IPS-18c (cell line): ENCODE results near the gene ETV1.

Experiments
- H3K4me3 ChIP-seq: 2 replicates; pipeline ENCODE4 v1.7.0; 2013; ENCODE audit warnings: low read depth, mild to moderate bottlenecking, low read length, moderate library complexity; ENCODE audit not compliant: insufficient read depth
- H3K9me3 ChIP-seq: one replicate; pipeline ENCODE4 v1.6.1; 2013; ENCODE audit warnings: mild to moderate bottlenecking, low read length, moderate library complexity; ENCODE audit not compliant: control insufficient read depth, insufficient read depth

Gene ETV1

GRCh38 chr7:13908667-13909397 is 80.6 kb downstream of the ETV1 start:
- H3K9me3 ChIP-seq: no peaks in the 10 kb centered on the region
- H3K4me3 ChIP-seq: no peak overlapping the region

- H3K9me3 ChIP-seq: no peaks in the 10 kb centered on the region
Measured at GRCh38 chr7:13907831-13908230, 81.6 kb downstream of the ETV1 start.

DNA sequence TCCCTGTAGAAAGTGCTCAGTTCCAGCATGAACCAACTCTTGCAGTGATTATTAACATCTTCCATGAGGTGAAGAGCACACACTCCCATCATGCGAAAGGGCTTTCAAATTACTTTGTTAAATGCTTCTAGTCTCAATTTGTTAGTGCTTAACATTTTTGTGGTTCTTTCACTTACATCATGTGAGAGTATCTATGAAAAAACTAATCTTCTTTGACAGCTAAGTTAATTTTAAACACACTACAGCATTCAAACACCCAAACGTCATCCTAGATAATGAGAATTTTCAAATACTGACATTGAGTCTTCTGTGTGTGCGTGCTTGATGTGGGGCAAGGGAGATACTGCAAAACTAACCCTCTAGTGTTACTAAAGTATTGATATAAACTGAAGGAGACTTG is 84.8 kb downstream of the ETV1 start:
- Histone ChIP-seq H3K9me3 (no peaks in the 10 kb centered on the region), H3K4me3 (no peak overlapping the region)

More at GRCh38 chr7:13907831-13908230, 81.6 kb downstream of the ETV1 start:
- H3K4me3 ChIP-seq: no peak overlapping the region

- Histone ChIP-seq H3K4me3 (no peak overlapping the region), H3K9me3 (no peaks in the 10 kb centered on the region)
Measured at GRCh38 chr7:13904007-13904406, 85.5 kb downstream of the ETV1 start.

DNA sequence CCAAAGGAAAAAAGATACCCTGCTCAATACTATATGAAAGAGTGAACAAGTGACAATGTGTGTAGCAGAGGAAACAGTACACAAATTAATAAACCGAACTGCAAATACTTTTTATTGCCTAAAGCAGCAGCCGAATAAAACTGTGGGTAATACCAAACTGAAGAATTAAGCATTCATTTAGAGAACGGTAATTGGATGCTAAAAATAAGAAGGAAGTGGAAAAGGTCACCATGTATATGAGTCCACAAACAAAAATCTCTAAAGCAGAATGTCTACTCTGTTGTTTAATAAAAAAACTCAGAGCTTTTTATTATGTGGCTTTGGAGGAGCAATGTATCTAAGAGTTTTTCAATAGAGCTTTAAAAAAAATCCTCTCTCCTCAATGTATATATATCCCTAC is 87.9 kb downstream of the ETV1 start:
- Histone ChIP-seq H3K9me3 (no peaks in the 10 kb centered on the region), H3K4me3 (no peak overlapping the region)

GRCh38 chr7:13898957-13899670 is 90.4 kb downstream of the ETV1 start:
- Histone ChIP-seq H3K9me3 (no peaks in the 10 kb centered on the region), H3K4me3 (no peak overlapping the region)

GRCh38 chr7:13897819-13898218 is 91.6 kb downstream of the ETV1 start:
- H3K4me3 ChIP-seq: no peak overlapping the region
- H3K9me3 ChIP-seq: no peaks in the 10 kb centered on the region

GRCh38 chr7:13894954-13895353 is 94.5 kb downstream of the ETV1 start:
- no peaks in the 10 kb centered on the region for H3K9me3 ChIP-seq

DNA sequence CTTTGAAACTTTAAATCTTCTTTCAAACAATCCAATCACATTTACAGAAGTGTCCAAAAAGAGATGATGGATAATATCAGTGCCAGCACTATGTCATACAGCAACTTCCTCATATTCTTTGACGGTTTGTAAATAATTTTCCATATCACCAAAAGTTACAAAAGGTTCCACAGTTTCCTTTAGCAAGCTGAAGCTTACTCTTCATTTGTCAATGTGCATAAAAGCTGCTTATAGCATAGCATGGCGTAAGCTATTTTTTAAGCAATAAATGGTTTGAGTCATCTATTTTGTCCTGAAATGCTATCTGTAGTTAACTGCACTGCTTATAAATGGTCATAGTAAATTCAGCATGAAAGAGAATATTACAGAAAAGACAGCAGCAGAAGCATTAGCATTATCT is 95.1 kb downstream of the ETV1 start:
- Histone ChIP-seq H3K4me3 (no peak overlapping the region), H3K9me3 (no peaks in the 10 kb centered on the region)

More at GRCh38 chr7:13894954-13895353, 94.5 kb downstream of the ETV1 start:
- H3K4me3 ChIP-seq: no peak overlapping the region

GRCh38 chr7:13890793-13891192 is 98.7 kb downstream of the ETV1 start:
- H3K4me3 ChIP-seq: no peak overlapping the region
- no peaks in the 10 kb centered on the region for H3K9me3 ChIP-seq

- Histone ChIP-seq H3K4me3 (no peak overlapping the region), H3K9me3 (no peaks in the 10 kb centered on the region)
Measured at GRCh38 chr7:13886356-13886755, 103.1 kb downstream of the ETV1 start.

DNA sequence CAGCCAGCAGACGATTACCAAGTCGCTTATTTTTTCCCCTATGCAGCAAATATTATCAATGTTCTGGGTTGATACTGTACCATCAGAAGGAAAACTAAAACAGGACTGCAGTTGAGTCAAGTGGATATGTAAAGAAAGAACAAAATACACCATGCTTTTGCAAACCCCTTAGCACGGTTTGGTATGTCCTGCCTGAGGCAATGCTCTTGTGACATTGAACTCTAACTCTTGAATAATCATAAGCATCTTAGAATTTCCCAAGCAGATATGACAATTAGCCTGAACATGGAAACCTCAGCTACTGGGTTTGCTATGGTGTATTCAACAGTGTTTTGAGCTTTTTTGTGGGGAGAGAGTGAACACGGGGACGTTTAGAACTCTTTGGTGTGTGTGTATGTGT is 107.4 kb downstream of the ETV1 start:
- H3K4me3 ChIP-seq: no peak overlapping the region

DNA sequence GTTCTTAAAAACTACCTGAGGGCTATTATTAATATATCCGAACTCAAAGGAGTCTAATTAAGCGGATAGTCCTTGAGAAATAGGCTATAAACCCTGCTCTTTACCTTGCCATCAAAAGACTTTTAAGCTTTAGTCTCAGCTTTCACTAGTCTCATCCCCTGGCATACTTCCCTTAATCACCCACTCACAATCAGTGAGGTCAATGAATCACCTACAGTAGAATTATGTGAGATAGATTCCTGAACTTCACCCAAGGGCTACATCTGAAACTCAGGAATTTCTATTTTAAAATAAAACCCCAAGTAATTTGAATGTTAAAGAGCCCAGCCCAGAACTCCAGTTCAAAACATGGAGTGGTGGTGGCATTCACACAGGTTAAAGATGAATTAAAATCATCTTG is 108.7 kb downstream of the ETV1 start:
- no peak overlapping the region for H3K4me3 ChIP-seq
- no peaks in the 10 kb centered on the region for H3K9me3 ChIP-seq

More for the DNA sequence above, 107.4 kb downstream of the ETV1 start:
- H3K9me3 ChIP-seq: no peaks in the 10 kb centered on the region

- Histone ChIP-seq H3K9me3 (no peaks in the 10 kb centered on the region), H3K4me3 (no peak overlapping the region)
Measured at GRCh38 chr7:13879994-13880686, 109.3 kb downstream of the ETV1 start.

DNA sequence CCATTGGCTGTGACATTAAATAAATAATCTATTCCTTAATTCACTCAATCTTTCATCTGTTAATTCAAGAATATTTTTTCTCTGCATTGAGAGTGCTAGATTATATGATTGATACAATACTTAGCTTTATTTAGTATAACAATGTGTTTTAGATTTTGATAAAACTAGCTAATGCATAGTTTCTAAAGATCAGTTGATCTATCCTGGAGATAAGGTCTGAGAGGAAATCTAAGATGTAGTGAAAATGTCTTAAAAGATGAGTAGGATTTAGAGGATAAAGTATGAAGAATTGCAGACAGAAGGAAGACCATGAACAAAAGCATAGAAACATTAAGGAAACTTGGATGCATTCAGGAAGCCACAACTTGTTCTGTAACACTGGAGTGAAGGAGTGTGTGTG is 110.3 kb downstream of the ETV1 start:
- H3K9me3 ChIP-seq: no peaks in the 10 kb centered on the region
- no peak overlapping the region for H3K4me3 ChIP-seq

- Histone ChIP-seq H3K4me3 (no peak overlapping the region), H3K9me3 (no peaks in the 10 kb centered on the region)
Measured at GRCh38 chr7:13878154-13878553, 111.3 kb downstream of the ETV1 start.

DNA sequence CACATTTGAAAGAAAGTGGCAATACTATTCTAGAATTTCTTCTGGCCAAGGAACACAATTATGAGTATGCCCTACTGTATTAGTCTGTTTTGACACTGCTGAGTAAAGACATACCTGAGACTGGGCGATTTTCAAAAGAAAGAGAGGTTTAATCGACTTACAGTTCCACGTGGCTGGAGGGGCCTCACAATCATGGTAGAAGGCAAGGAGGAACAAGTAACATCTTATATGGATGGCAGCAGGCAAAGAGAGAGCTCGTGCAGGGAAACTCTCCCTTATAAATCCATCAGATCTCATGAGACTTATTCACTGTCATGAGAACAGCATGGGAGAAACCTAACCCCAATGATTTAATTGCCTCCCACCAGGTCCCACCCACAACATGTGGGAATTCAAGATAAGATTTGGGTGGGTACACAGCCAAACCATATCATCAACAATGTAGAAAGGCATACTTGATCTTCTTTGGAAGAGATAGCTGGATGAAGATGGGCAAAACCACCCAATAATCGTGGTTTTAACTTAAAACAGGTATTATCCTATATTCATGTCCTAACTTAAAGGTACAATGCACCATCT is 113.9 kb downstream of the ETV1 start:
- H3K9me3 ChIP-seq: no peaks in the 10 kb centered on the region
- no peak overlapping the region for H3K4me3 ChIP-seq

DNA sequence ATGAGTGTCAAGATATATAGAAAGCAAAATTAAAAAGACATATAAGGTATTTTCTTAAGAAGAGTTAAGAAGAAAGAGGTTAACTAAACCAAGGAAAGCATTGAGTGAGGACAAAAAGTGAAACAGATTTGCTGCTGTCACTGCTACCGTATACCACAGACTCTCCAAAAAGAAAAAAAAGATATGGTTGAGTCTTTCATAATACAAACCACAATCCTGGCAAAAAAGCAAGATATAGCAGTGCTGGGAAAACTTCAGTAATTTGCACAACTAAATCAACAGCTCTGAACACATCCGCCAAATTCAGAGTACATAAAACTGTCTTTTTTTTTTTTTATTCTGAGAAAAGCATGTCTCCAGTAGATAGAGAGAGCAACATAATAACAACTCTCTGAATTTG is 114.7 kb downstream of the ETV1 start:
- no peaks in the 10 kb centered on the region for H3K9me3 ChIP-seq
- H3K4me3 ChIP-seq: no peak overlapping the region
